Astrocyte (in vitro differentiated cells and primary cell): ENCODE measurements around the gene KCNMA1.

Source experiments
- EZH2 ChIP-seq: IDR thresholded peaks from 2 replicates; pipeline ENCODE4 v1.6.1; 2012; ENCODE audit warnings: mild to moderate bottlenecking, low read length, inconsistent platforms; ENCODE audit not compliant: insufficient read depth
- TF ChIP-seq, protein P1 (sequence below): IDR thresholded peaks from 2 replicates; pipeline ENCODE4 v1.5.1; 2011; ENCODE audit warnings: low read depth, mild to moderate bottlenecking, inconsistent platforms, low read length, moderate library complexity; ENCODE audit not compliant: insufficient read depth

DNA sequence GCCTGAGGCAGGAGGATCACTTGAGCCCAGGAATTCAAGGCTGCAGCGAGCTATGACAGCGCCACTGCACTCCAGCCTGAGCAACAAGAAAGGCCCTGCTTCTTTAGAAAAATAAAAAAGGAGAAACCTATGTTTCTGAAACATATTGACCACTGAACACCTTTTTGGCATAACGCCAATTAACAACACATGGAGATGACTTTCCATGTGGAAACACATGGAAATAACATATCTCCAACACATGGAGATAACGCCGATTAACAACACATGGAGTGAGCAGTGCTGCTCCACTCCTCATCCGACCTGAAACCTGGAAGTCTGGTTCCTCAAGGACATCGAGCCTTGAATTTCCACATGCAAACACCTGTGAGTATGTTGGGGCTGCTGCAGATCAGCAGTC lies 126.9 kb downstream of the KCNMA1 start:
- TF ChIP-seq, protein P1, sequence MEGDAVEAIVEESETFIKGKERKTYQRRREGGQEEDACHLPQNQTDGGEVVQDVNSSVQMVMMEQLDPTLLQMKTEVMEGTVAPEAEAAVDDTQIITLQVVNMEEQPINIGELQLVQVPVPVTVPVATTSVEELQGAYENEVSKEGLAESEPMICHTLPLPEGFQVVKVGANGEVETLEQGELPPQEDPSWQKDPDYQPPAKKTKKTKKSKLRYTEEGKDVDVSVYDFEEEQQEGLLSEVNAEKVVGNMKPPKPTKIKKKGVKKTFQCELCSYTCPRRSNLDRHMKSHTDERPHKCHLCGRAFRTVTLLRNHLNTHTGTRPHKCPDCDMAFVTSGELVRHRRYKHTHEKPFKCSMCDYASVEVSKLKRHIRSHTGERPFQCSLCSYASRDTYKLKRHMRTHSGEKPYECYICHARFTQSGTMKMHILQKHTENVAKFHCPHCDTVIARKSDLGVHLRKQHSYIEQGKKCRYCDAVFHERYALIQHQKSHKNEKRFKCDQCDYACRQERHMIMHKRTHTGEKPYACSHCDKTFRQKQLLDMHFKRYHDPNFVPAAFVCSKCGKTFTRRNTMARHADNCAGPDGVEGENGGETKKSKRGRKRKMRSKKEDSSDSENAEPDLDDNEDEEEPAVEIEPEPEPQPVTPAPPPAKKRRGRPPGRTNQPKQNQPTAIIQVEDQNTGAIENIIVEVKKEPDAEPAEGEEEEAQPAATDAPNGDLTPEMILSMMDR: no peak
- TF ChIP-seq EZH2: no peak
